Nephron progenitor cell (in vitro differentiated cells): ENCODE measurements around the gene GNB1L.

ENCODE experiments used
- DNase-seq: peaks from one replicate; pipeline ENCODE4 v3.0.0; 2021
- H3K27ac Mint-ChIP-seq: 2 replicates; pipeline ENCODE4 v1.8.0; 2021; ENCODE audit warnings: mild to moderate bottlenecking, moderate library complexity, mixed read lengths
- H3K27me3 Mint-ChIP-seq: 2 replicates; pipeline ENCODE4 v1.8.0; 2021; ENCODE audit warnings: mild to moderate bottlenecking, low read depth, mixed read lengths; ENCODE audit not compliant: poor library complexity
- H3K36me3 Mint-ChIP-seq: 2 replicates; pipeline ENCODE4 v1.8.0; 2021; ENCODE audit warnings: low read depth, mixed read lengths
- H3K4me1 Mint-ChIP-seq: 2 replicates; pipeline ENCODE4 v1.8.0; 2021; ENCODE audit warnings: mixed read lengths
- H3K4me3 Mint-ChIP-seq: 2 replicates; pipeline ENCODE4 v1.8.0; 2021; ENCODE audit warnings: mild to moderate bottlenecking, moderate library complexity, mixed read lengths
- H3K9me3 Mint-ChIP-seq: 2 replicates; pipeline ENCODE4 v1.8.0; 2021; ENCODE audit warnings: mild to moderate bottlenecking, moderate library complexity, mixed read lengths
- TF ChIP-seq, protein P1 (sequence below): fragments of 200-600 bp; sonication (generic); IDR thresholded peaks from 2 replicates; pipeline ENCODE4 v1.5.0; 2021; ENCODE audit warnings: antibody characterized with exemption

GNB1L gene

DNA sequence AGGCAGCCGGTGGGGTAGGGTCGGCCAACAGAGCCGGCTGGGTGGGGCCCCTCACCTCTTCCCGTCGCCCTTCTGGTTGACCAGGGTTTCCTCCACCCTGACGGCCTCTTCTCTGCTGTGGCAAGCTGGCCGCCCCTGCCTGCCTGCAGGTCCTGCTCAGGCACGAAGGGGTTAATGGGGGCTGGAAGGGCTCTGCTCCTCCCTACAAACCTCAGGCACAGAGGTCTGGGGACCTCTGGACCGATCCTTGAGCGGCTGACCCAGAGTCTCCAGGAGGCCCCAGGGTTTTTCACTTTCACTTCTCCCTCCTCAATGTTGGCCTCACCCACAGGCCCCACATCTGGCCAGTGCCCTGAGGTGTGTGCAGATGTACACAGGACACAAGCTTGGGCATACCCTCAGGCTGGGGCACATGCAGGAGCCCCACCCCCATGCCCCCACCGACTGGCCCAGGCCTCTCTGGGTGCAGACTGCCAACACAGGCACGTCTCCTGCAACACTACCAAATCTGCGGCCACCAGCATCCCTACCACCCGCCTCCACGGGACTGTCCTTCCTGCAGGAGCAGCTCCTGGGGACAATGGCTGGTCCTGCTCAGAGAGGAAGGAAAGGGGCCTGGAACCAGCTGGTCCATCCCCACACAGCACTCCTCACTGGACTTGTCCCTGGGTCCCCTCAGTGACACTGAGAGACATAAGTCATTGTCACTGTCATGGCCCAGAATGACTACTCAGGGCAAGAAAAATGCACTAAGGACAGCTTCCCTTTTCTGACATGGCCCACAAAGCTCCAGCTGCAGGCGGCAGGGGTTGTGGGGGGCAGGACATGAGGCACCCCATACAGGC lies 97.3 kb downstream of the GNB1L start:
- no peaks in the 10 kb centered on the region for H3K36me3 Mint-ChIP-seq
- TF ChIP-seq, protein P1, sequence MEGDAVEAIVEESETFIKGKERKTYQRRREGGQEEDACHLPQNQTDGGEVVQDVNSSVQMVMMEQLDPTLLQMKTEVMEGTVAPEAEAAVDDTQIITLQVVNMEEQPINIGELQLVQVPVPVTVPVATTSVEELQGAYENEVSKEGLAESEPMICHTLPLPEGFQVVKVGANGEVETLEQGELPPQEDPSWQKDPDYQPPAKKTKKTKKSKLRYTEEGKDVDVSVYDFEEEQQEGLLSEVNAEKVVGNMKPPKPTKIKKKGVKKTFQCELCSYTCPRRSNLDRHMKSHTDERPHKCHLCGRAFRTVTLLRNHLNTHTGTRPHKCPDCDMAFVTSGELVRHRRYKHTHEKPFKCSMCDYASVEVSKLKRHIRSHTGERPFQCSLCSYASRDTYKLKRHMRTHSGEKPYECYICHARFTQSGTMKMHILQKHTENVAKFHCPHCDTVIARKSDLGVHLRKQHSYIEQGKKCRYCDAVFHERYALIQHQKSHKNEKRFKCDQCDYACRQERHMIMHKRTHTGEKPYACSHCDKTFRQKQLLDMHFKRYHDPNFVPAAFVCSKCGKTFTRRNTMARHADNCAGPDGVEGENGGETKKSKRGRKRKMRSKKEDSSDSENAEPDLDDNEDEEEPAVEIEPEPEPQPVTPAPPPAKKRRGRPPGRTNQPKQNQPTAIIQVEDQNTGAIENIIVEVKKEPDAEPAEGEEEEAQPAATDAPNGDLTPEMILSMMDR = no peak
- H3K9me3 Mint-ChIP-seq = peaks cover 7% of the 10 kb centered on the region
- no peak overlapping the region for H3K4me3 Mint-ChIP-seq
- peaks cover 51% of the 10 kb centered on the region for H3K4me1 Mint-ChIP-seq
- no peak overlapping the region for H3K27ac Mint-ChIP-seq
- no peak for DNase-seq
- H3K27me3 Mint-ChIP-seq = peaks cover 95% of the 10 kb centered on the region

DNA sequence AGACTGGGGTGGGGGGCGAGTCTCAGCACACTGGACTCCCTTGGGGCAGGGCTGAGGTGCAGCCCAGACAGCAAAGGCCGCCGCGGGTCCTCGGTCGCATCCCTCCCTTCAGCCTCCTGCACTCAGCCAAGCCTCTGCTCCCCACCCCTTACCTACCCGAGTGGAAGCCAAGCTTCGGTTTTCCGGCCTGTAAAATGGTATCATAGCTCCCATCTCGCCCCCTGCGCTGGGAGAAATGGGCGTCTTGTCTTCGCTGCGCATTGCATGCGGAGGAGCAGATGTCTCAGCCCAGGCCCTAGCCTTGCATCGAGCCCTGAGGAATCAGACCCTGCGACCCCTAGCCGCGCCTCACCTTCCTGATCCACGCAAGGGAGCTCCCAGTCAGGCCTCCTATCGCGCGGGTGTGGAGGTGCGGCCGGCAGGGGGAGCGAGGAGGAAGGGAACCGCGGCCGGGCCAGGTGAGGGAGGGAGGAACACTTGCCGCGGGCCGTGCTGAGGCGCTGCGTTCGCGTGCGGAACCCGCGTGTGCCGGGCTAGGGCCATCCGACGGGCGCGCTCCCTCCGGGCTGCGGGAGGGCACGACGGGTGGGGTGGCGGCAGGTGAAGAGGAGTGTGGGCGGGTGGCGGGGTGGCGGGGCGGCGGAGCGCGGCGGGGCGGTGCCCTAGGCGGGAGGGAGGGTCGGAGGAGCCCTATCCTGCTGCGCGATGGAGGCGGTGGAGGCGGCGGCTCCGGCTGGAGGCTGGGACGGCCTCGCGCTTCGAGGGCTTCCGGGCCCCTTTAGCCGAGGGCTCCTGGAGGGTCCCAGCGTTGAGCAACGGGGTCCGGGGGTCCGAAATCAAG lies 98.2 kb downstream of the GNB1L start:
- Mint-ChIP-seq H3K36me3 (no peaks in the 10 kb centered on the region), H3K4me1 (peaks cover 46% of the 10 kb centered on the region), H3K9me3 (peaks cover 7% of the 10 kb centered on the region), H3K4me3 (no peak overlapping the region), H3K27ac (no peak overlapping the region), H3K27me3 (peaks cover 95% of the 10 kb centered on the region)
- TF ChIP-seq, protein P1 = peak; percentile 22
- peak; percentile 65 for DNase-seq

DNA sequence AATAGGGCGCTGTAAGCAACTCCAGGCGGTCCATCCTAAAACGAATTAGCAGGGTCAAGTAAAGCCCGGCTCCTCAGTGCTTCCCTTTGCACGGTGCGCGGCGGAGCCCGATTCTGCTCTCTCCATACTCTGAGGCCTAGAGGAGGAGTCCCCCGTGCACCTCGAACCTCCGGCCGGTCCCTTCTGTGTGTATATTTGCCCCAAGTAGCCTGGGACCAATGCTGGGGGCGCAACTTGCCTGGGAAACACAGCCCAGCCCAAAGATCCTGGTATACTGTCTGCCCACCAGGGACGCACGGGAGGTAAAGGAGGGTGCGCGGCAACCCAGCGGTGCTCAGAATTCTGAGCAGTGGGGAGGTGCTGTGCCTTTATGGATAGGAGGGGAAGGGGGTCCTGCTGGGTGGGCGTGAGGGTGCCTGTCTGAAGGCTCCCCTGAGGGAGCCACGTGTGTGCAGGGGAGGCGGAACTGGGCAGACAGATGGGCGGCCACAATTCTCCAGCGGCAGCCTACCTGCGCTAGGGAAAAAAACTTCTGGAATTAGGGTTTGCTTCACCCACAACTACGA lies 98.9 kb downstream of the GNB1L start:
- Mint-ChIP-seq H3K4me1 (peaks cover 49% of the 10 kb centered on the region), H3K27ac (no peak overlapping the region), H3K4me3 (peak overlapping the region; percentile 23), H3K9me3 (peaks cover 7% of the 10 kb centered on the region), H3K27me3 (peaks cover 93% of the 10 kb centered on the region), H3K36me3 (no peaks in the 10 kb centered on the region)
- TF ChIP-seq, protein P1 = no peak
- no peak for DNase-seq

DNA sequence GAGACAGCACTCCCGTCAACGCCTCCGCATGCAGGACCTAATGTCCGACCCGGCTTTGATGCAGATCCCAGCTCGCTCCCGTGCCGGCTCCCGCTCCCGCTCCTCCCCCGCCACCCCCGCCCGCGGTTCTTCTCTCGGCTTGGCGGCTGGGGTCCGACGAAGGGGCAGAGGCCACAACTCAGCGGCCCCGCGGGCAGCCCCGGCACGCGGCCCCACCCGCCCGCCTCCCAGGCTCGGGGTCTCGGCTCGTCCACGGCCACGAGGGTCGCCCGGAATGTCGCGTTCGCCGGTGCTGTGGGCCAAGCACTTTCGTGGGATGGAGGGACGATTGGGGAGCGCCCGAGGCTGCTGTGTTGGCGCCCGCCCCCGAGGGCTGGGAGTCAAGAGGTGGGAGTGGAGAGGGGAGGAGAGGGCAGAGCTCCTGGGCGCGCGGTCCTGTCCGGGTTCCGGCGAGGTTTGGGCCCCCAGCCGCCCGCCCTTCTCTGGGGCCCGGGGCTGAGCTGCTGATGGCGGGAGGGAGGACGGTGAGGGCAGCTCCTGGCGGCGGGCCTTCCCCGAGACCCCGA lies 99.4 kb downstream of the GNB1L start:
- H3K4me1 Mint-ChIP-seq = peaks cover 48% of the 10 kb centered on the region
- H3K27me3 Mint-ChIP-seq = peaks cover 91% of the 10 kb centered on the region
- peaks cover 6% of the 10 kb centered on the region for H3K9me3 Mint-ChIP-seq
- H3K36me3 Mint-ChIP-seq = no peaks in the 10 kb centered on the region
- peak; percentile 50 for DNase-seq
- H3K4me3 Mint-ChIP-seq = no peak overlapping the region
- H3K27ac Mint-ChIP-seq = no peak overlapping the region
- TF ChIP-seq, protein P1 = no peak

DNA sequence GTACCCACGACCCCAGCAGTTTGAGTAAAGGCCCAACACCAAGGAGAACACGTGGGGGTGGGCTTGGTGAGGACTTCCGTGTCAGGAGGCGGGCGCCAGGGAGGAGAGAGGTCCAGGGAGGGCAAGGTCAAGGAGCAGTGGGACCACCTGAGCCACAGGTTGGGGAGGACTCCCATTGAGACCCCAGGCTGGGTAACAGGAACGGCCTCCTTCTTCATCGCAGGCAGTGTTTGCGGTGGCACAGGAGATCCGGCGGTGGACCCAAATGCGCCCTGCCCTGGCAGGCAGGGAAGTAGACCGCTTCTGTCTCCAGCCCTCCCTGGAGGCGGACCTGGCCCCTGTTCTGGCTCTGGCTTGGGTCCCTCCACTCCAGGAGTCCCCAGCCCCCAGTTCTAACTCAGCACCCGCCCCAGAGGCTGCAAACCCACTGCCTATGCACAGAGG lies 100.0 kb downstream of the GNB1L start:
- no peak for DNase-seq
- no peak overlapping the region for H3K4me3 Mint-ChIP-seq
- TF ChIP-seq, protein P1 = no peak
- H3K27me3 Mint-ChIP-seq = peaks cover 86% of the 10 kb centered on the region
- no peak overlapping the region for H3K27ac Mint-ChIP-seq
- peaks cover 43% of the 10 kb centered on the region for H3K4me1 Mint-ChIP-seq
- H3K9me3 Mint-ChIP-seq = peaks cover under 1% of the 10 kb centered on the region
- H3K36me3 Mint-ChIP-seq = no peaks in the 10 kb centered on the region
